ENCODE data around the gene PPIP5K2.
A peak's percentile ranks its signal among the peaks of the same experiment; 100 is the strongest.

Gene PPIP5K2

GRCh38 chr5:103232393-103232999, 112.4 kb downstream of the PPIP5K2 start:
- H3K4me3 ChIP-seq (IDR thresholded peaks at IDR 0.05; ENCODE audit: insufficient read depth, low read depth, low read length): no peak overlapping the region
- no peaks in the 10 kb centered on the region for H4K20me1 ChIP-seq (ENCODE audit: insufficient read depth)
- H3K4me1 ChIP-seq (ENCODE audit: low read depth, poor library complexity, severe bottlenecking): peaks cover 17% of the 10 kb centered on the region
- no peak overlapping the region for H3K27ac ChIP-seq
- H3K36me3 ChIP-seq (ENCODE audit: insufficient read depth): no peaks in the 10 kb centered on the region
- H3K27me3 ChIP-seq (ENCODE audit: insufficient read depth, low read depth): no peaks in the 10 kb centered on the region
- TF ChIP-seq CTCF (conservative IDR thresholded peaks at IDR 0.05; ENCODE audit: low read depth, low read length): peak; percentile 76
- no peak overlapping the region for H3K4me2 ChIP-seq
- H2AFZ ChIP-seq (ENCODE audit: low read depth): no peak overlapping the region
- H3K9ac ChIP-seq: no peak overlapping the region
- H3K79me2 ChIP-seq (ENCODE audit: insufficient read depth, low read depth): no peaks in the 10 kb centered on the region

DNA sequence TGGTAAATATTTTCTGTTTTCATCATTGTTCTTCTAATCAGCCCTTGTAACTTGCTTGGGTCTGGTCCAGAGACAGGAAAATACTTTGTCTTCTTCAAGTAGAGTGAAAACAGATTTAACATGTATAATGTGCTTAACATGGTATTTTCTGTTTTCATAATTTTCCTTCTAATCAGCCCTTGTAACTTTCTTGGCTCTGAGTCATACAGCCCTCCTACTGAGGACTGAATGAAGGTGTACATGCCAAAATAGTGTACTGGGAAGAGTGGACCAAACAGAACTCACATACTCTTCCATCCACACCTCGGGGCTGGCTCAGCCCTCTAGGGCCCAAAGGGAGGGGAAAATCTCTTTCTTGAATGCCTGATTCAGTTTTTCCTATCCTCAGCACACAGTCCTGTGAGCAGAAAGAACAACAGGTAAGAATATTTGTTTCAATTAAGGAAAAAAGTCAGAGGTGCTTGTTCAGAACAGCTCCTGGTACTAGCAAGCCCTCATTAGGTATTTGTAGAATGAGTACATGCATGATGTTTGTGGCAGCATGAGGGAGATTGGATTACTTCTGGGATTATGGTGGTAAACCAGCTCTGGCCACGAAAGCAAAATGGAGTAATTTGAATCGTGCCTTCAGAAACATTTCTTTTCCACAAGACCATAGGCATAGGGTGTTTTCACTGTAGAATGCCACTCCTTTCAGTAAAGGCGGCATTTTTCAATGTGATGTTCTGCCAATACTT, 114.3 kb downstream of the PPIP5K2 start:
- Histone ChIP-seq H3K79me2 (ENCODE audit: insufficient read depth, low read depth) (no peaks in the 10 kb centered on the region), H3K27ac (no peak overlapping the region), H3K4me3 (IDR thresholded peaks at IDR 0.05; ENCODE audit: insufficient read depth, low read depth, low read length) (no peak overlapping the region), H3K4me1 (ENCODE audit: low read depth, poor library complexity, severe bottlenecking) (peaks cover 17% of the 10 kb centered on the region), H2AFZ (ENCODE audit: low read depth) (no peak overlapping the region), H3K36me3 (ENCODE audit: insufficient read depth) (no peaks in the 10 kb centered on the region), H3K9ac (no peak overlapping the region), H3K4me2 (no peak overlapping the region), H3K27me3 (ENCODE audit: insufficient read depth, low read depth) (no peaks in the 10 kb centered on the region), H4K20me1 (ENCODE audit: insufficient read depth) (no peaks in the 10 kb centered on the region)
- no peak for TF ChIP-seq CTCF (conservative IDR thresholded peaks at IDR 0.05; ENCODE audit: low read depth, low read length)

- Histone ChIP-seq H3K79me2 (ENCODE audit: insufficient read depth, low read depth) (no peaks in the 10 kb centered on the region), H3K27ac (no peak overlapping the region), H4K20me1 (ENCODE audit: insufficient read depth) (no peaks in the 10 kb centered on the region), H3K4me3 (IDR thresholded peaks at IDR 0.05; ENCODE audit: insufficient read depth, low read depth, low read length) (no peak overlapping the region), H3K4me1 (ENCODE audit: low read depth, poor library complexity, severe bottlenecking) (peaks cover 17% of the 10 kb centered on the region), H3K27me3 (ENCODE audit: insufficient read depth, low read depth) (no peaks in the 10 kb centered on the region), H3K9ac (no peak overlapping the region), H2AFZ (ENCODE audit: low read depth) (no peak overlapping the region), H3K36me3 (ENCODE audit: insufficient read depth) (no peaks in the 10 kb centered on the region), H3K4me2 (no peak overlapping the region)
- no peak for TF ChIP-seq CTCF (conservative IDR thresholded peaks at IDR 0.05; ENCODE audit: low read depth, low read length)
These were observed 115.8 kb downstream of the PPIP5K2 start for GRCh38 chr5:103235891-103236290.

DNA sequence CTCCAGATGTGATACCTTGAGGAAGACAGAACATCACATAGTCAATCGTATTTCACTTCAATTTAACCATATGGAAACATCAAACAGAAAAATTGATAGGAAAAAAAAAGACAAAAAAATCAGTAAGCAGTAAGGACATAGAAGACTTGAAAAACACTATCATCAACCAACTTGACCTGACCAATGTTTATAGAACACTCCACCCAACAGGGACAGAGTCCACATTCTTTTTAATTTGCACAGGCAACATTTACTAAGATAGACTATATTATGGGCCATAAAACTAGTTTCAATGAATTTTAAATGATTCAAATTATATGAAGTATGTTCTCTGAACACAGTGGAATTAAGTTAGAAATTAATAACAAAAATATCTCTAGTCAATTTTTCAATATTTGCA, 117.7 kb downstream of the PPIP5K2 start:
- no peak overlapping the region; the same call in 1 of the 2 replicates for H3K27ac ChIP-seq
- no peak overlapping the region for H3K4me2 ChIP-seq
- no peaks in the 10 kb centered on the region for H4K20me1 ChIP-seq (ENCODE audit: insufficient read depth)
- H3K36me3 ChIP-seq (ENCODE audit: insufficient read depth): no peaks in the 10 kb centered on the region
- H3K27me3 ChIP-seq (ENCODE audit: insufficient read depth, low read depth): no peaks in the 10 kb centered on the region
- H3K79me2 ChIP-seq (ENCODE audit: insufficient read depth, low read depth): no peaks in the 10 kb centered on the region
- H3K9ac ChIP-seq: no peak overlapping the region
- H3K4me1 ChIP-seq (ENCODE audit: low read depth, poor library complexity, severe bottlenecking): peaks cover 17% of the 10 kb centered on the region
- no peak overlapping the region for H3K4me3 ChIP-seq (IDR thresholded peaks at IDR 0.05; ENCODE audit: insufficient read depth, low read depth, low read length)
- TF ChIP-seq CTCF (conservative IDR thresholded peaks at IDR 0.05; ENCODE audit: low read depth, low read length): no peak
- H2AFZ ChIP-seq (ENCODE audit: low read depth): no peak overlapping the region

All from KMS-11 (cell line).